ENCODE results near the gene PHYHD1.
"Not testable (repeated sequence)": the region's sequence is repeated elsewhere in the genome, so short reads cannot be mapped to it uniquely, and the experiment has no call there.

The PHYHD1 gene

GRCh38 chr9:128921881-128922763 is 1.3 kb downstream of the PHYHD1 start:
- DNase-seq (ENCODE audit: low spot score), result no peak

GRCh38 chr9:128923493-128923883 is 2.7 kb downstream of the PHYHD1 start:
- DNase-seq (ENCODE audit: low spot score), result no peak

GRCh38 chr9:128927731-128928411 is 7.1 kb downstream of the PHYHD1 start:
- DNase-seq (ENCODE audit: low spot score), result peak; percentile 68

- DNase-seq (ENCODE audit: low spot score), result no peak
These were observed 7.8 kb downstream of the PHYHD1 start for GRCh38 chr9:128928624-128929023.

GRCh38 chr9:128929560-128929959 is 8.8 kb downstream of the PHYHD1 start:
- no peak for DNase-seq (ENCODE audit: low spot score)

- no peak for DNase-seq (ENCODE audit: low spot score)
These were observed 12.9 kb downstream of the PHYHD1 start for GRCh38 chr9:128933731-128934130.

- DNase-seq (ENCODE audit: low spot score), result no peak
These were observed 15.5 kb downstream of the PHYHD1 start for GRCh38 chr9:128936171-128936865.

GRCh38 chr9:128937310-128938165 is 16.8 kb downstream of the PHYHD1 start:
- no peak for DNase-seq (ENCODE audit: low spot score)

- no peak for DNase-seq (ENCODE audit: low spot score)
These were observed 19.6 kb downstream of the PHYHD1 start for GRCh38 chr9:128940271-128940921.

- DNase-seq (ENCODE audit: low spot score), result no peak
These were observed 20.4 kb downstream of the PHYHD1 start for GRCh38 chr9:128940946-128941755.

GRCh38 chr9:128943832-128944620 is 23.2 kb downstream of the PHYHD1 start:
- no peak for DNase-seq (ENCODE audit: low spot score)

GRCh38 chr9:128944966-128945365 is 24.2 kb downstream of the PHYHD1 start:
- DNase-seq (ENCODE audit: low spot score), result not testable (repeated sequence)

GRCh38 chr9:128945798-128946501 is 25.2 kb downstream of the PHYHD1 start:
- DNase-seq (ENCODE audit: low spot score), result no peak

GRCh38 chr9:128946571-128947276 is 25.9 kb downstream of the PHYHD1 start:
- DNase-seq (ENCODE audit: low spot score), result peak; percentile 7

- DNase-seq (ENCODE audit: low spot score), result no peak
These were observed 26.4 kb downstream of the PHYHD1 start for GRCh38 chr9:128947277-128947526.

GRCh38 chr9:128947527-128948301 is 26.9 kb downstream of the PHYHD1 start, which contains the start of the genes DOLK and NUP188:
DOLK (minus strand) TSS chr9:128947603; CDS start chr9:128947303, 300 bp downstream.
NUP188 (plus strand) TSS chr9:128947699; CDS start chr9:128947720, 21 bp downstream.
- DNase-seq (ENCODE audit: low spot score), result peak; percentile 95

- DNase-seq (ENCODE audit: low spot score), result not testable (repeated sequence)
These were observed 40.6 kb downstream of the PHYHD1 start for GRCh38 chr9:128961403-128961802.
